ENCODE measurements around the gene PCDHGB4. TPM values are rescaled to one million over a fixed set of nuclear protein-coding genes. Genes with fewer than 3 reads are reported as not detected.
A peak's percentile ranks its signal among the peaks of the same experiment; 100 is the strongest.

The PCDHGB4 gene
- total RNA-seq, 2 donors from 2014 or later: 6.7 to 9.9 TPM

- H3K36me3 ChIP-seq: no peaks in the 10 kb centered on the region
- intact Hi-C loops (cut with DNase I): no loop called here
- H3K9me3 ChIP-seq: no peaks in the 10 kb centered on the region
- TF ChIP-seq POLR2AphosphoS5 (IDR thresholded peaks at IDR 0.05) (no peak), CTCF (IDR thresholded peaks at IDR 0.05) (peak in 3 of 4 experiments; percentile 25 to 49 (median 43)), POLR2A (IDR thresholded peaks at IDR 0.05) (no peak)
- H3K4me3 ChIP-seq: no peak within 1 kb of the TSS
- 10% methylated on average over 42 of the region's 42 CpGs for WGBS
- DNase-seq (ENCODE audit: low spot score): no peak
- H3K27ac ChIP-seq: no peak within 1 kb of the TSS
- no peaks in the 10 kb centered on the region for H3K4me1 ChIP-seq (replicated peaks)
- no peaks in the 10 kb centered on the region for H3K27me3 ChIP-seq (replicated peaks; ENCODE audit: insufficient read depth)
Measured at GRCh38 chr5:141420855-141421488, 33.5 kb downstream of the PCDHGB4 start, which contains the start of gene PCDHGA11. Gene PCDHGA11 (plus strand): TSS chr5:141421051. CDS start chr5:141421228, 177 bp downstream.

GRCh38 chr5:141421489-141421855 is 34.0 kb downstream of the PCDHGB4 start:
- TF ChIP-seq POLR2A (IDR thresholded peaks at IDR 0.05) (no peak), POLR2AphosphoS5 (IDR thresholded peaks at IDR 0.05) (no peak), CTCF (IDR thresholded peaks at IDR 0.05) (no peak)
- 12% methylated on average over 13 of the region's 13 CpGs for WGBS
- no peak for DNase-seq (ENCODE audit: low spot score)
- no peaks in the 10 kb centered on the region for H3K36me3 ChIP-seq
- H3K27me3 ChIP-seq (replicated peaks; ENCODE audit: insufficient read depth): no peaks in the 10 kb centered on the region
- H3K4me1 ChIP-seq (replicated peaks): no peaks in the 10 kb centered on the region
- H3K9me3 ChIP-seq: no peaks in the 10 kb centered on the region
- no peak overlapping the region for H3K4me3 ChIP-seq
- H3K27ac ChIP-seq: no peak overlapping the region
- intact Hi-C loops (cut with DNase I): no loop called here

- TF ChIP-seq POLR2A (IDR thresholded peaks at IDR 0.05) (no peak), CTCF (IDR thresholded peaks at IDR 0.05) (no peak), POLR2AphosphoS5 (IDR thresholded peaks at IDR 0.05) (no peak)
- Histone ChIP-seq H3K27me3 (replicated peaks; ENCODE audit: insufficient read depth) (no peaks in the 10 kb centered on the region), H3K27ac (no peak overlapping the region), H3K36me3 (no peaks in the 10 kb centered on the region), H3K4me1 (replicated peaks) (no peaks in the 10 kb centered on the region), H3K4me3 (no peak overlapping the region), H3K9me3 (peaks cover 5% of the 10 kb centered on the region)
- WGBS: 21% methylated on average over 42 of the region's 42 CpGs
- intact Hi-C loops (cut with DNase I): no loop called here
- no peak for DNase-seq (ENCODE audit: low spot score)
Measured at GRCh38 chr5:141422742-141423291, 35.3 kb downstream of the PCDHGB4 start.

GRCh38 chr5:141427783-141428426 is 40.4 kb downstream of the PCDHGB4 start:
- 34% methylated on average over 34 of the region's 53 CpGs for WGBS
- TF ChIP-seq CTCF (IDR thresholded peaks at IDR 0.05) (no peak), POLR2A (IDR thresholded peaks at IDR 0.05) (no peak), POLR2AphosphoS5 (IDR thresholded peaks at IDR 0.05) (no peak)
- no peak overlapping the region for H3K4me3 ChIP-seq
- H3K27me3 ChIP-seq (replicated peaks; ENCODE audit: insufficient read depth): no peaks in the 10 kb centered on the region
- H3K9me3 ChIP-seq: peaks cover 9% of the 10 kb centered on the region
- H3K36me3 ChIP-seq: no peaks in the 10 kb centered on the region
- DNase-seq (ENCODE audit: low spot score): no peak
- H3K4me1 ChIP-seq (replicated peaks): no peaks in the 10 kb centered on the region
- intact Hi-C loops (cut with DNase I): no loop called here
- no peak overlapping the region for H3K27ac ChIP-seq
